Activated T-cell treated with anti-CD3 and anti-CD28 coated beads for 1 hour (primary cell): ENCODE data around the gene SOX4.

Experiments used
- DNase-seq: peaks from one replicate; pipeline ENCODE4 v3.0.0-alpha.2; 2020; ENCODE audit warnings: low read depth

SOX4 gene

DNA sequence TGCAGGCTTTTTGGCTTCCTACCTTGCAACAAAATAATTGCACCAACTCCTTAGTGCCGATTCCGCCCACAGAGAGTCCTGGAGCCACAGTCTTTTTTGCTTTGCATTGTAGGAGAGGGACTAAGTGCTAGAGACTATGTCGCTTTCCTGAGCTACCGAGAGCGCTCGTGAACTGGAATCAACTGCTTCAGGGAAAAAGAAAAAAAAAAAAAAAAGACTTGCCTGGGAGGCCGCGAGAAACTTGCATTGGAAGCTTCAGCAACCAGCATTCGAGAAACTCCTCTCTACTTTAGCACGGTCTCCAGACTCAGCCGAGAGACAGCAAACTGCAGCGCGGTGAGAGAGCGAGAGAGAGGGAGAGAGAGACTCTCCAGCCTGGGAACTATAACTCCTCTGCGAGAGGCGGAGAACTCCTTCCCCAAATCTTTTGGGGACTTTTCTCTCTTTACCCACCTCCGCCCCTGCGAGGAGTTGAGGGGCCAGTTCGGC lies 420 bp downstream of the SOX4 start:
- DNase-seq: no peak

DNA sequence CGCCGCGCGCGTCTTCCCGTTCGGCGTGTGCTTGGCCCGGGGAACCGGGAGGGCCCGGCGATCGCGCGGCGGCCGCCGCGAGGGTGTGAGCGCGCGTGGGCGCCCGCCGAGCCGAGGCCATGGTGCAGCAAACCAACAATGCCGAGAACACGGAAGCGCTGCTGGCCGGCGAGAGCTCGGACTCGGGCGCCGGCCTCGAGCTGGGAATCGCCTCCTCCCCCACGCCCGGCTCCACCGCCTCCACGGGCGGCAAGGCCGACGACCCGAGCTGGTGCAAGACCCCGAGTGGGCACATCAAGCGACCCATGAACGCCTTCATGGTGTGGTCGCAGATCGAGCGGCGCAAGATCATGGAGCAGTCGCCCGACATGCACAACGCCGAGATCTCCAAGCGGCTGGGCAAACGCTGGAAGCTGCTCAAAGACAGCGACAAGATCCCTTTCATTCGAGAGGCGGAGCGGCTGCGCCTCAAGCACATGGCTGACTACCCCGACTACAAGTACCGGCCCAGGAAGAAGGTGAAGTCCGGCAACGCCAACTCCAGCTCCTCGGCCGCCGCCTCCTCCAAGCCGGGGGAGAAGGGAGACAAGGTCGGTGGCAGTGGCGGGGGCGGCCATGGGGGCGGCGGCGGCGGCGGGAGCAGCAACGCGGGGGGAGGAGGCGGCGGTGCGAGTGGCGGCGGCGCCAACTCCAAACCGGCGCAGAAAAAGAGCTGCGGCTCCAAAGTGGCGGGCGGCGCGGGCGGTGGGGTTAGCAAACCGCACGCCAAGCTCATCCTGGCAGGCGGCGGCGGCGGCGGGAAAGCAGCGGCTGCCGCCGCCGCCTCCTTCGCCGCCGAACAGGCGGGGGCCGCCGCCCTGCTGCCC lies 1.1 kb downstream of the SOX4 start:
- DNase-seq: peak; percentile 6

DNA sequence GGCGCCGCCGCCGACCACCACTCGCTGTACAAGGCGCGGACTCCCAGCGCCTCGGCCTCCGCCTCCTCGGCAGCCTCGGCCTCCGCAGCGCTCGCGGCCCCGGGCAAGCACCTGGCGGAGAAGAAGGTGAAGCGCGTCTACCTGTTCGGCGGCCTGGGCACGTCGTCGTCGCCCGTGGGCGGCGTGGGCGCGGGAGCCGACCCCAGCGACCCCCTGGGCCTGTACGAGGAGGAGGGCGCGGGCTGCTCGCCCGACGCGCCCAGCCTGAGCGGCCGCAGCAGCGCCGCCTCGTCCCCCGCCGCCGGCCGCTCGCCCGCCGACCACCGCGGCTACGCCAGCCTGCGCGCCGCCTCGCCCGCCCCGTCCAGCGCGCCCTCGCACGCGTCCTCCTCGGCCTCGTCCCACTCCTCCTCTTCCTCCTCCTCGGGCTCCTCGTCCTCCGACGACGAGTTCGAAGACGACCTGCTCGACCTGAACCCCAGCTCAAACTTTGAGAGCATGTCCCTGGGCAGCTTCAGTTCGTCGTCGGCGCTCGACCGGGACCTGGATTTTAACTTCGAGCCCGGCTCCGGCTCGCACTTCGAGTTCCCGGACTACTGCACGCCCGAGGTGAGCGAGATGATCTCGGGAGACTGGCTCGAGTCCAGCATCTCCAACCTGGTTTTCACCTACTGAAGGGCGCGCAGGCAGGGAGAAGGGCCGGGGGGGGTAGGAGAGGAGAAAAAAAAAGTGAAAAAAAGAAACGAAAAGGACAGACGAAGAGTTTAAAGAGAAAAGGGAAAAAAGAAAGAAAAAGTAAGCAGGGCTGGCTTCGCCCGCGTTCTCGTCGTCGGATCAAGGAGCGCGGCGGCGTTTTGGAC lies 2.0 kb downstream of the SOX4 start:
- peak; percentile 5 for DNase-seq

DNA sequence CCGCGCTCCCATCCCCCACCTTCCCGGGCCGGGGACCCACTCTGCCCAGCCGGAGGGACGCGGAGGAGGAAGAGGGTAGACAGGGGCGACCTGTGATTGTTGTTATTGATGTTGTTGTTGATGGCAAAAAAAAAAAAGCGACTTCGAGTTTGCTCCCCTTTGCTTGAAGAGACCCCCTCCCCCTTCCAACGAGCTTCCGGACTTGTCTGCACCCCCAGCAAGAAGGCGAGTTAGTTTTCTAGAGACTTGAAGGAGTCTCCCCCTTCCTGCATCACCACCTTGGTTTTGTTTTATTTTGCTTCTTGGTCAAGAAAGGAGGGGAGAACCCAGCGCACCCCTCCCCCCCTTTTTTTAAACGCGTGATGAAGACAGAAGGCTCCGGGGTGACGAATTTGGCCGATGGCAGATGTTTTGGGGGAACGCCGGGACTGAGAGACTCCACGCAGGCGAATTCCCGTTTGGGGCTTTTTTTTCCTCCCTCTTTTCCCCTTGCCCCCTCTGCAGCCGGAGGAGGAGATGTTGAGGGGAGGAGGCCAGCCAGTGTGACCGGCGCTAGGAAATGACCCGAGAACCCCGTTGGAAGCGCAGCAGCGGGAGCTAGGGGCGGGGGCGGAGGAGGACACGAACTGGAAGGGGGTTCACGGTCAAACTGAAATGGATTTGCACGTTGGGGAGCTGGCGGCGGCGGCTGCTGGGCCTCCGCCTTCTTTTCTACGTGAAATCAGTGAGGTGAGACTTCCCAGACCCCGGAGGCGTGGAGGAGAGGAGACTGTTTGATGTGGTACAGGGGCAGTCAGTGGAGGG lies 2.8 kb downstream of the SOX4 start:
- no peak for DNase-seq

DNA sequence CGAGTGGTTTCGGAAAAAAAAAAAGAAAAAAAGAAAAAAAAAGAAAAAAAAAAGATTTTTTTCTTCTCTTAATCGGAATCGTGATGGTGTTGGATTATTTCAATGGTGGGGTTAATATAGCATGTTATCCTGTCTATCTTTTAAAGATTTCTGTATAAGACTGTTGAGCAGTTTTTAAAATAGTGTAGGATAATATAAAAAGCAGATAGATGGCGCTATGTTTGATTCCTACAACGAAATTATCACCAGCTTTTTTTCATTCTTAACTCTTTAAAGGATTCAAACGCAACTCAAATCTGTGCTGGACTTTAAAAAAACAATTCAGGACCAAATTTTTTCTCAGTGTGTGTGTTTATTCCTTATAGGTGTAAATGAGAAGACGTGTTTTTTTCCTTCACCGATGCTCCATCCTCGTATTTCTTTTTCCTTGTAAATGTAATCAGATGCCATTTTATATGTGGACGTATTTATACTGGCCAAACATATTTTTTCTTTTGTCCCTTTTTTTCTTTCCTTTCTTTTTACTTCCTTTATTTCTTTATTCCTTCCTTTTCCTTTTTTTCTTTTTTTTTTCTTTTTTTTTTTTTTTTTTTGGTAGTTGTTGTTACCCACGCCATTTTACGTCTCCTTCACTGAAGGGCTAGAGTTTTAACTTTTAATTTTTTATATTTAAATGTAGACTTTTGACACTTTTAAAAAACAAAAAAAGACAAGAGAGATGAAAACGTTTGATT lies 3.6 kb downstream of the SOX4 start:
- no peak for DNase-seq

DNA sequence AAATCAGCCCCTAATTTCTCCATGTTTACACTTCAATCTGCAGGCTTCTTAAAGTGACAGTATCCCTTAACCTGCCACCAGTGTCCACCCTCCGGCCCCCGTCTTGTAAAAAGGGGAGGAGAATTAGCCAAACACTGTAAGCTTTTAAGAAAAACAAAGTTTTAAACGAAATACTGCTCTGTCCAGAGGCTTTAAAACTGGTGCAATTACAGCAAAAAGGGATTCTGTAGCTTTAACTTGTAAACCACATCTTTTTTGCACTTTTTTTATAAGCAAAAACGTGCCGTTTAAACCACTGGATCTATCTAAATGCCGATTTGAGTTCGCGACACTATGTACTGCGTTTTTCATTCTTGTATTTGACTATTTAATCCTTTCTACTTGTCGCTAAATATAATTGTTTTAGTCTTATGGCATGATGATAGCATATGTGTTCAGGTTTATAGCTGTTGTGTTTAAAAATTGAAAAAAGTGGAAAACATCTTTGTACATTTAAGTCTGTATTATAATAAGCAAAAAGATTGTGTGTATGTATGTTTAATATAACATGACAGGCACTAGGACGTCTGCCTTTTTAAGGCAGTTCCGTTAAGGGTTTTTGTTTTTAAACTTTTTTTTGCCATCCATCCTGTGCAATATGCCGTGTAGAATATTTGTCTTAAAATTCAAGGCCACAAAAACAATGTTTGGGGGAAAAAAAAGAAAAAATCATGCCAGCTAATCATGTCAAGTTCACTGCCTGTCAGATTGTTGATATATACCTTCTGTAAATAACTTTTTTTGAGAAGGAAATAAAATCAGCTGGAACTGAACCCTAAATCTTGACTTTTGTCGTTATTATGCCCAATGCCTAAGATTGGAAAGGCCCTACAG lies 4.5 kb downstream of the SOX4 start:
- no peak for DNase-seq

DNA sequence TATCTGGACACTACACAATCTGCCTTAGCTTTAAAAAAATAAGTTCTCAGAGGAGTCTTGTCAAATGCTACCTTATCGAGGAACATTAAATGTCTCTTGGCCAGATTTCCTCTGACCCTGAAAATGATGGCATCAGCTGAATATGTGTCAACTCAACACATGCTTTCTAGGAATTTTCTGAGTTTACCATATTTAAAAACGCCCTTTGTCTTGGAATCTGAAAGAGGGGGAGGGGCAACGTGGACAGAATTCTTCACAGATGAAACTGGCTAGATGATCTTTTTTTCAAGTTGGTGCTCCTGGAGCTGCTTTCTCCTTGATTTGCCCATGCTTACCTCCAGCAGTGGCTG lies 5.1 kb downstream of the SOX4 start:
- no peak for DNase-seq

DNA sequence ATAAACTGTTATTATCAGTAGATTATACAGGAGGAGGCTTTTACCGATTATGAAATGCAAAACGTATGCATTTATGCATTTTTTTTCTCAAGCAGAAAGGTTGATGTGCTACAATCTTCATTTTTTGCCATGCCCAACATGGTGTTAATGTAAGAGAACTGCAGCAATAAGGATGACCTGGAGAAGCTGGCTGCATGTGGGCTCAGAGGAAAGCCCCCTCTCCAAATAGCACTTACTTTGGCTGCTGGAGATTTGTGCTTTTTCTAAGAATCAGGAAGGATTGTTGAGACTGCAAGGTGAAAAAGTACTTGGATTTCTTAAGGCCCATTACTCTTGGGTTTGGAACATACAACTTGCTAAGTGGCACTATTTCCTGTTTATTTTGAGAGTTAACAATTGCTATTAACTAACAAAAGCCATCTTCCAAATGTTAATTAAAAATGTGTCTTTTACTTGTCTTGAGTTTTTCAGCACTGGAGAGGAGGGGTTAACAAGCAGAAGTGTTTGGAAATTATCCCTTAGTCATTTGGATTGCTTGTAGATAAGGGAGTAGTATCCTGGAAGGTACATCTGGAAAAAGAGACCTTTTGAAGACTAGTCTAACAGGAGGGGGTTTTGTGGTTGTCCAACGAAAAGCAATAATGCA lies 5.6 kb downstream of the SOX4 start:
- no peak for DNase-seq

DNA sequence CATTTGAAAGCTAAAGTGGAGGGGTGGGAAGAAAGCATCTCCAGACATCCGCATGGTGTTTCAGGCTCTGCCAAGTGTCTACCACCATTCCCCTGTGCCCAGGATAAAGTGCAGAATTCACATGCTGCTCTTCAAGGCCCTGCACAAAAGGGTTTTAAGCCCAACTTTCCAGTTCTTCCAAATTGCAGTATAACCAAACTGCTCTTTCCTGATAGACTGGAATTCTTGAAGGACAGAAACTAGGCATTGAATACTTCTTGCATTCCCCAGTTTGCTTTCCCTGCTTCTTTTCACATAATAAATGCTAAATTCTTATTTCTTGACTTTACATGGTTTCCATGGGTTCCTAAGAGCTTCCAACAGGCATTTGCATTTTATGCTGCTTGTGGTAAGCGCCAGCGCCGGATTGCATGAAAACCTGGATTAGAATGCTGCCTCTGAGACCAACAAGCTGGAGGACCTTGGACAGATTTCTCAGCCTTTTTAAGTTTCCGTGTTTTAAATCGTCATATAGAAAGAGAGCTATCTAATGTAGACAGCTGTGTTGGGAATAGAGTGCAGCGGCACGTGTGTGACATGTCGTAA lies 7.9 kb downstream of the SOX4 start:
- no peak for DNase-seq

DNA sequence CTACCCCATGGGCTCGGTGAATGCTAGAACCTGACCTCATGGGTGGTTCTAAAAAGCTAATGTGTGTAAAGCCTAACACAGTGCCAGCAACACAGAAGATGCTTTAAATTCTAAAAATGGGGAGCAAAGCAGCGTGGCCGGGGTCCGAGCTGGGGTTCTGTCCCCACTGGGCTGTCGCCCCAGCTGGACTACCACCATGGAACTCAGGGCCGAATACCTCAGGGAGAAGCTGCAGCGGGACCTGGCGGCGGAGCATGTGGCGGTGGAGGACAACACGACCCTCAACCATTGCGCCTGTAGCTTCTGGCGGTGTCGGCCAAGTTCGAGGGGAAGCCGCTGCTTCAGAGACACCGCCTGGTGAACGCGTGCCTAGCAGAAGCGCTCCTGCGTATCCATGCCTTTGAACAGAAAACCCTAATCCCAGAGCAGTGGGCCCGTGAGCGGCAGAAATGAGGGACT lies 8.4 kb downstream of the SOX4 start:
- DNase-seq: no peak

DNA sequence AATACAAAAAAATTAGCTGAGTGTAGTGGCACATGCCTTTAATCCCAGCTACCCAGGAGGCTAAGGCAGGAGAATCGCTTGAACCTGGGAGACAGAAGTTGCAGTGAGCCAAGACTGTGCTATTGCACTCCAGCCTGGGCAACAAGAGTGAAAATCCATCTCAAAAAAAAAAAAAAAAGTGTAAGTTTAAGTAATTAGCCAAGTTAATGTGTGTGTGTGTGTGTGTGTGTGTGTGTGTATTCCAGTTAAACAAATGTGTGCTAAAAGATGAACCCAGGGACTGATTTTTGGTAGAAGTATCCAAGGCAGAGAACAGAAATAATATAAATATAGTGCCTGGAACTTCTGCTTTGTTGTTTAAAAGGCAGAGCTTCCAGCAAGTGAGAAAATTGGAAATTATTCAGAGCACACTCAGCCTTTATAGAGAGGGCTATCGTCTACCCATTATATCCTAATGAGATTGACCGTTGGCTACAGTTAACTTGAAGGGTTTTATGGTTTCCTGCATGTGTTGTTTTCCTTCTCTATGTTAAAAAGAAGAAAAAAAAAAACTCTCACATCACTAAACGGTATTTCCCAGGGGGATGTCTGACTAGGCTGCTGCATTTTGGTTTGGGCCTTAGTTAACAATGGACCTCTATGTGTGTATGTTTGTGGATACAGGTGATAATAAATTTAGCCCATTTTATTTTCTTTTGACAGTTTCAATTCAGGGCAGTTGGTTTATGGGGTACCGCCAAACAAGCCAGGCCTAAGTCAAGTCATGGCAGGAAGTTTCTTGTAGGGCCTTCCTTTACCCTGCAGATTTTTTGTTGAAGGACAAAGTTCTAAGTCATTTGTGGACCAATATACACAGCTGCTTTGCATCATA lies 9.8 kb downstream of the SOX4 start:
- DNase-seq: no peak

DNA sequence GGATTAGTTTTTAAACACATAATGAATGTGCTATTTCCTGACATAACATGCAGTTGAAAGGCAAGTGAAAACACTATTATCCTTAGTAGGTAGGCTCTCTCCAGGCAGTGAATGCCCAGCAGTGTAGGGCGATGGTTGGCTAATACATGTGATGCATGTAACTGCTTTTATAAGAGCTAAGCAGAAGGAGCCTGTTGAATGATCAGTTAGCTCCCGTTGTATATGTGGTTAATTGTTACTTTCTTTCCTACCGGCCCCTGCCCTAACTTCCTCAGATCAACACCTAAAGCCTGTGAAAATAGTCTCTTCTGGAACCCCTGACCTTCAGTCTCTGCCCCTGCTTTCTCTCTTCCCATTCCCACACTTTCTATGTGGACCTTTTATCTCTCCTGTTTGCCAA lies 10.5 kb downstream of the SOX4 start:
- DNase-seq: no peak

DNA sequence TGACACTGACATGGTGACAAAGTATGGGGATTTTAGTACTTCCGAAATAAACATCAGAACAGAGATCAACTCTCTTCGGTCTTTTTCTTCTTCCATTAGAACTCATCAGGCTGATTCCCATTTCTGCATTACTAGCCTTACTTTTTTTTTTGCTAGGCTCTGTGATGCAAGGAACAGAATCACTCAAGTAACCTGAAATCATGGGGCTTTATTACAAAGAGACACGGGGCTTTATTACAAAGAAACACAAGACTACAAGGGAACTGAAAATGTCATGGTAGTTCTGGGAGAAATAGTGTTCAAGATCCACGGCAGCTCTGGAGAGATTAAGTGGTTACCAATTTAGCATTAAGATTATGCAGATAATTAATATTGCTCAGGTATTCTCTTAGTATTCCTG lies 11.6 kb downstream of the SOX4 start:
- no peak for DNase-seq

DNA sequence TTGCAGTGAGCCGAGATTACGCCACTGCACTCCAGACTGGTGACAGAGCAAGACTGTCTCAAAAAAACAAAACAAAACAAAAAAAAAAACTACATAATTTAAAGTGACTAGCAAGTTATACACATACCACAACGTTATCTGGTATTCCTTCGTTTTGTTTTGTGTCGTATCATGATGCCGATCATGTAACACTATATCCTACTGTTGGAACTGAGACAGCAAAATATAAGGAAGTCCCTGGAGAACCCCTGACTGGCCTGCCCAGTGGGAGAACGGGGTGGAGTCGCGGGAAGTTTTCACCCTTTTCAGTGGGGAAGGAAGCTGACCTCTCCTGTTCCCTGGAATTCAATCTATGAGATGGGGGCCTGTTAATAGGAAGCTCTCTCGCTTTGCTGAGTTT lies 15.1 kb downstream of the SOX4 start:
- no peak for DNase-seq

DNA sequence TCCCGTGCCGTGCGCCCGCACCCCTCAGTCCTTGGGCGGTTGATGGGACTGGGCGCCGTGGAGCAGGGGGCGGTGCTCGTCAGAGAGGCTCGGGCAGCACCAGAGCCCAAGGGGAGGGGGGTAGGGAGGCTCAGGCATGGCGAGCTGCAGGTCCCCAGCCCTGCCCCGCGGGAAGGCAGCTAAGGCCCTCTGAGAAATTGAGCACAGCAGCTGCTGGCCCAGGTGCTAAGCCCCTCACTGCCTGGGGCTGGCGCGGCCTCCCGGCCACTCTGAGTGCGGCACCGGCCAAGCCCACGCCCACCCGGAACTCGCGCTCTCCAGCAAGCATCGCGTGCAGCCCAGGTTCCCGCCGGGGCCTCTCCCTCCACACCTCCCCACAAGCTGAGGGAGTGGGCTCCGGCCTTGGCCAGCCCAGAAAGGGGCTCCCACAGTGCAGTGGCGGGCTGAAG lies 16.4 kb downstream of the SOX4 start:
- no peak for DNase-seq

DNA sequence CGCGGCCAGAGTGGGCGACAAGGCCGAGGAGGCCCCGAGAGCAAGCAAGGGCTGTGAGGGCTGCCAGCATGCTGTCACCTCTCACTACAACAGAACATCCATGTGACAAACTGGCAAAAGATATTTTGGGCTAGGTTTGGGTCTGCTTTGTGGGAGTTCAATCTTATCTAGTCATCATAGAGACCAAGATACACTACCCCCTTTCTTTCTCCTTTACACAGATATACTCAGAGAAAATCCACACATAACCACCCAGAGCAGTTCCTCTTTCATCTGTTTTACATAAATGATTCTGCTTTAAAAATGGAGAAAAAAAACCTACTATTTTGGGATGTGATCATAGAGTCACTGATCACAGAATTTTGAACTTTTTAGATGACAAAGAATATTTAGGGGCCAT lies 16.8 kb downstream of the SOX4 start:
- DNase-seq: no peak

DNA sequence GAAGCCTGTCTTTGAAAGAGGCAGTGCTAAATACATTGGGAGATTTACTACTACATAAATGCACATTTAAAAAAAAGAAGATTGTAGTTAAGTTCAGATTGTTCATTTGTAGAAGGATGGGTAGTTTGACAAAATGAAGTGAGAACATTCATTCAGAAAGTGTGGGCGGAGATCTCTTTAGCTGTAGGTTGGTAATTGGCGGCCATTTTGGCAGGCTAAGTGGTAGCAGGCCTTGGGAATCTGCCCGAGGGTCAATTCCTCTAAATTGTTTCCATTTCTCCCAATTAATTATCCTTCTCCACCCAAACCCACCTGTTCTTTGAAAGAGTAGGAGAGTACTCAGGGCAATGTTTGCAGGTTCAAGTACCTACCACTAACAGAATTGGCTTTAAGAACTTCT lies 17.9 kb downstream of the SOX4 start:
- no peak for DNase-seq

DNA sequence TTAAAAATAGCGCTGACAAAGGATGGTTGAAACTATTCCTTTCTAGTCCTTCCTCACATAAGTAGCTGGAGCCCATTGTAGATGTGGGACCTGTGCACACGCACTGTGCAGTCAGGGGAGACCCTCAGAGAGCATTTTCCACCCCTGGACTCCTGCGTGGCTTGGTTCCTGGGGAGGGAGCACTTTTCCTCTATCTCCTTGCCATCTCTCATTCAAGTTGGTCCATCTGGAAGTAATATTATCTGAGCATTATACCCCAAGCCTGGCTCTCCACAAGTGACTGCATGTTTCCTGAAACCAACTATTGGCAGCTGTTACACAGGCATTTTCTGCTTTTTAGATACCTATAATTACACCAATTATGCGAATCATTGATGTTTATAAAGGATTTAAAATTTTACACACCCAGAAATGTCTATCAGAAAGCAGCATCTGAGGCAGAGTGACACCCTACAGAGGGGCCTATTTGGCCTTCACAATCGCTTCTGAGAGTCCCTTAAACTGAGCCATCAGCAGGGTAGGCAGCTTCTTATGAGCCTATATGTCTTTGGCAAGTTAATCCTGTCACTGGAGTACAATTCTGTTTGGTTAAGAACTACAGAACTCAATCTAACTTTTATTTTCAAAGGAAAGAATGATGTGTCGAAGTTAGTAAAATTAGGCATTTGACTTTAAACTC lies 18.7 kb downstream of the SOX4 start:
- no peak for DNase-seq
